Spleen (tissue), 7 donors: Measurements from ENCODE around the gene PRSS21.

Source experiments
- CTCF ChIP-seq, 11 experiments: fragments of 200-600 bp in 7 of 11; fragments of 450-650 bp in 4 of 11; sonication (generic) in 4 of 11; IDR thresholded peaks in 8 of 11; conservative IDR thresholded peaks in 3 of 11; 1 replicate in 7 of 11; 2 replicates in 4 of 11; pipeline versions ENCODE4 v1.4.0 to v1.8.0; 2016 to 2021; ENCODE audit warnings: antibody characterized with exemption in 11 of 11, inconsistent platforms in 4 of 11, mild to moderate bottlenecking in 1 of 11
- POLR2A ChIP-seq, 3 donors: fragments of 450-650 bp; IDR thresholded peaks; one replicate each; pipeline ENCODE4 v1.5.1; 2017; ENCODE audit warnings: antibody characterized with exemption in 3 of 3, mild to moderate bottlenecking in 1 of 3
- donor health status: DM: no; HTN: no; CAD: no; lungs with moderate emphysema.
- donor health status: DM: no; HTN: no; CAD: no.
- donor health status: DM: no; HTN: no; CAD: no.

DNA sequence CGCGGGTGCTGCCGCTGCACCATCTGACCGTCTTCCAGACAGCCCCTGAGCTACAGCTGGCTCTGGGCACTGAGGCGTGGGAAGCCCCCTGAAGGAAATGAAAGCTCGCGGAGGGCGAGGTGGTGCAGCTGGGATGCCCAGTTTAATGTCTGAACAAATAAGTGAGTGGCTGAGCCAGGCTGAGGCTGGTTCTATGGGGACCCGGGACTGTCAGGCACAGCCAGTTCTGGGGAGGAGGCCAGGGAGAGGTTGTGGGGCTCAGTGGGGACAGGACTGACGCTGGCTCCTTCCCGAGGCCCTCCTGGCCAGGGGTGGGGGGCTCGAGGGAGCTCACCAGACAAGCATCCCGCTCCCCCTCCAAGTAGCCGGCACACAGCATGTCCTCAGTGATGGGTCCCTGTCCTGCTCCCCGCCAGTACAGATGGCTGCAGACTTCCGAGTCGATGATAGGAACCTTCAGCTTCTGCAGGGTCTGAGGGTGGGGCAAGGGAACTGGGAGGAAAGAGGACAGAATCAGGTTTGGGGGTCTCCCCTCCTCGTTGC lies 36.6 kb downstream of the PRSS21 start:
- TF ChIP-seq CTCF (IDR thresholded peaks at IDR 0.05 in 8 of 11, conservative IDR thresholded peaks at IDR 0.05 in 3 of 11): no peak
- no peak for TF ChIP-seq POLR2A (IDR thresholded peaks at IDR 0.05)
